SK-N-SH (cell line): ENCODE measurements around the gene RBP3.

Experiments
- ELF1 ChIP-seq: IDR thresholded peaks from 2 replicates; pipeline ENCODE4 v1.4.0; 2012
- EZH2phosphoT487 ChIP-seq: fragments of 200-600 bp; sonication (generic); IDR thresholded peaks from 2 replicates; pipeline ENCODE4 v1.6.1; 2017; ENCODE audit warnings: low read depth, mixed run types, mild to moderate bottlenecking, antibody characterized with exemption, moderate library complexity, borderline replicate concordance
- NRF1 ChIP-seq: IDR thresholded peaks from 2 replicates; pipeline ENCODE4 v1.6.1; 2012; ENCODE audit warnings: low read depth, mild to moderate bottlenecking, low read length
- RXRA ChIP-seq: IDR thresholded peaks from 2 replicates; pipeline ENCODE4 v1.4.0; 2012; ENCODE audit warnings: low read depth, mild to moderate bottlenecking, borderline replicate concordance
- SMC3 ChIP-seq: IDR thresholded peaks from 2 replicates; pipeline ENCODE4 v1.6.1; 2012; ENCODE audit warnings: low read depth, low read length, improper control_type of control experiment
- TF ChIP-seq, protein P1 (sequence below): fragments of 200-600 bp; sonication (generic); IDR thresholded peaks from 2 replicates; pipeline ENCODE4 v1.6.1; 2017; ENCODE audit warnings: antibody characterized with exemption, mild to moderate bottlenecking, moderate library complexity
- TF ChIP-seq, protein P2 (sequence below): IDR thresholded peaks from 2 replicates; pipeline ENCODE4 v1.4.0; 2012; ENCODE audit warnings: low read depth
- TF ChIP-seq, protein P3 (sequence below): IDR thresholded peaks from 2 replicates; pipeline ENCODE4 v1.6.1; 2012; ENCODE audit warnings: mild to moderate bottlenecking, low read depth, low read length, moderate library complexity

DNA sequence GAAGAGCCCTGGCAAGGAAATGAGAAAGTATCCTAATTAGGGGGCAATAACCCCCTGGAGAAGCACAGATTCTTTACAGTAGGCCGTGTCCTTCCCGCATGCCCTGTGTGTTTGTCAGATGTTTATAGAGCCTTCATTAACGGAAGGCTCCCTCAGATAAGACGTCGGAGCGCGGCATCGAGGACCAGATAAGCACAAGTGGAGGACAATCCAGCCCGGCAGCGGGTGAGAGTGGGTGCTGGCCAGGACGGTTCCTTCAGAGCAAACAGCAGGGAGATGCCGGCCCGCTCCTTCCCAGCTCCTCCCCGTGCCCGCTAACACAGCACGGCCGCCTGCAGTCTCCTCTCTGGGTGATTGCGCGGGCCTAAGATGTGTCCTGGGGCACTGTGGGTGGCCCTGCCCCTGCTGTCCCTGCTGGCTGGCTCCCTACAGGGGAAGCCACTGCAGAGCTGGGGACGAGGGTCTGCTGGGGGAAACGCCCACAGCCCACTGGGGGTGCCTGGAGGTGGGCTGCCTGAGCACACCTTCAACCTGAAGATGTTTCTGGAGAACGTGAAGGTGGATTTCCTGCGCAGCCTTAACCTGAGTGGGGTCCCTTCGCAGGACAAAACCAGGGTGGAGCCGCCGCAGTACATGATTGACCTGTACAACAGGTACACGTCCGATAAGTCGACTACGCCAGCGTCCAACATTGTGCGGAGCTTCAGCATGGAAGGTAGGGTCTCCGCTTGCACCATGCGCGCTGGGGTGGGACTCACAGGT is 25.7 kb upstream of the RBP3 start, which contains the start of gene GDF2:
- TF ChIP-seq EZH2phosphoT487: no peak
- TF ChIP-seq, protein P1, sequence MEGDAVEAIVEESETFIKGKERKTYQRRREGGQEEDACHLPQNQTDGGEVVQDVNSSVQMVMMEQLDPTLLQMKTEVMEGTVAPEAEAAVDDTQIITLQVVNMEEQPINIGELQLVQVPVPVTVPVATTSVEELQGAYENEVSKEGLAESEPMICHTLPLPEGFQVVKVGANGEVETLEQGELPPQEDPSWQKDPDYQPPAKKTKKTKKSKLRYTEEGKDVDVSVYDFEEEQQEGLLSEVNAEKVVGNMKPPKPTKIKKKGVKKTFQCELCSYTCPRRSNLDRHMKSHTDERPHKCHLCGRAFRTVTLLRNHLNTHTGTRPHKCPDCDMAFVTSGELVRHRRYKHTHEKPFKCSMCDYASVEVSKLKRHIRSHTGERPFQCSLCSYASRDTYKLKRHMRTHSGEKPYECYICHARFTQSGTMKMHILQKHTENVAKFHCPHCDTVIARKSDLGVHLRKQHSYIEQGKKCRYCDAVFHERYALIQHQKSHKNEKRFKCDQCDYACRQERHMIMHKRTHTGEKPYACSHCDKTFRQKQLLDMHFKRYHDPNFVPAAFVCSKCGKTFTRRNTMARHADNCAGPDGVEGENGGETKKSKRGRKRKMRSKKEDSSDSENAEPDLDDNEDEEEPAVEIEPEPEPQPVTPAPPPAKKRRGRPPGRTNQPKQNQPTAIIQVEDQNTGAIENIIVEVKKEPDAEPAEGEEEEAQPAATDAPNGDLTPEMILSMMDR: no peak
- TF ChIP-seq, protein P2, sequence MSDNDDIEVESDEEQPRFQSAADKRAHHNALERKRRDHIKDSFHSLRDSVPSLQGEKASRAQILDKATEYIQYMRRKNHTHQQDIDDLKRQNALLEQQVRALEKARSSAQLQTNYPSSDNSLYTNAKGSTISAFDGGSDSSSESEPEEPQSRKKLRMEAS: no peak
- TF ChIP-seq, protein P3, sequence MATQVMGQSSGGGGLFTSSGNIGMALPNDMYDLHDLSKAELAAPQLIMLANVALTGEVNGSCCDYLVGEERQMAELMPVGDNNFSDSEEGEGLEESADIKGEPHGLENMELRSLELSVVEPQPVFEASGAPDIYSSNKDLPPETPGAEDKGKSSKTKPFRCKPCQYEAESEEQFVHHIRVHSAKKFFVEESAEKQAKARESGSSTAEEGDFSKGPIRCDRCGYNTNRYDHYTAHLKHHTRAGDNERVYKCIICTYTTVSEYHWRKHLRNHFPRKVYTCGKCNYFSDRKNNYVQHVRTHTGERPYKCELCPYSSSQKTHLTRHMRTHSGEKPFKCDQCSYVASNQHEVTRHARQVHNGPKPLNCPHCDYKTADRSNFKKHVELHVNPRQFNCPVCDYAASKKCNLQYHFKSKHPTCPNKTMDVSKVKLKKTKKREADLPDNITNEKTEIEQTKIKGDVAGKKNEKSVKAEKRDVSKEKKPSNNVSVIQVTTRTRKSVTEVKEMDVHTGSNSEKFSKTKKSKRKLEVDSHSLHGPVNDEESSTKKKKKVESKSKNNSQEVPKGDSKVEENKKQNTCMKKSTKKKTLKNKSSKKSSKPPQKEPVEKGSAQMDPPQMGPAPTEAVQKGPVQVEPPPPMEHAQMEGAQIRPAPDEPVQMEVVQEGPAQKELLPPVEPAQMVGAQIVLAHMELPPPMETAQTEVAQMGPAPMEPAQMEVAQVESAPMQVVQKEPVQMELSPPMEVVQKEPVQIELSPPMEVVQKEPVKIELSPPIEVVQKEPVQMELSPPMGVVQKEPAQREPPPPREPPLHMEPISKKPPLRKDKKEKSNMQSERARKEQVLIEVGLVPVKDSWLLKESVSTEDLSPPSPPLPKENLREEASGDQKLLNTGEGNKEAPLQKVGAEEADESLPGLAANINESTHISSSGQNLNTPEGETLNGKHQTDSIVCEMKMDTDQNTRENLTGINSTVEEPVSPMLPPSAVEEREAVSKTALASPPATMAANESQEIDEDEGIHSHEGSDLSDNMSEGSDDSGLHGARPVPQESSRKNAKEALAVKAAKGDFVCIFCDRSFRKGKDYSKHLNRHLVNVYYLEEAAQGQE: no peak
- TF ChIP-seq RXRA: no peak
- no peak for TF ChIP-seq ELF1
- TF ChIP-seq NRF1: no peak
- no peak for TF ChIP-seq SMC3
